HG02852 (cell line): ENCODE data around the gene PPP1R16B.
"Not testable (repeated sequence)": the region's sequence is repeated elsewhere in the genome, so short reads cannot be mapped to it uniquely, and the experiment has no call there.

Source experiments
- ATAC-seq: cut with Tn5 transposase; IDR thresholded peaks from one replicate; pipeline ENCODE4 v1.9.1; 2021; ENCODE audit warnings: mild to moderate bottlenecking, moderate library complexity; ENCODE audit not compliant: unreplicated experiment

The PPP1R16B gene

GRCh38 chr20:38843346-38843745 is 37.8 kb downstream of the PPP1R16B start:
- ATAC-seq: no peak

- ATAC-seq: no peak
Measured at GRCh38 chr20:38844963-38845362, 39.5 kb downstream of the PPP1R16B start.

GRCh38 chr20:38847840-38848239 is 42.3 kb downstream of the PPP1R16B start:
- ATAC-seq: no peak

- no peak for ATAC-seq
Measured at GRCh38 chr20:38853759-38854158, 48.3 kb downstream of the PPP1R16B start.

- ATAC-seq: no peak
Measured at GRCh38 chr20:38854654-38855066, 49.2 kb downstream of the PPP1R16B start.

GRCh38 chr20:38855356-38855755 is 49.9 kb downstream of the PPP1R16B start:
- ATAC-seq: no peak

GRCh38 chr20:38856570-38856969 is 51.1 kb downstream of the PPP1R16B start:
- ATAC-seq: no peak

GRCh38 chr20:38857703-38858102 is 52.2 kb downstream of the PPP1R16B start:
- ATAC-seq: no peak

GRCh38 chr20:38859070-38859690 is 53.7 kb downstream of the PPP1R16B start:
- peak; percentile 36 for ATAC-seq

- not testable (repeated sequence) for ATAC-seq
Measured at GRCh38 chr20:38859857-38860256, 54.4 kb downstream of the PPP1R16B start.

- no peak for ATAC-seq
Measured at GRCh38 chr20:38861071-38861401, 55.5 kb downstream of the PPP1R16B start.

GRCh38 chr20:38862226-38862625 is 56.7 kb downstream of the PPP1R16B start:
- ATAC-seq: no peak

GRCh38 chr20:38863024-38863851 is 57.7 kb downstream of the PPP1R16B start:
- peak; percentile 72 for ATAC-seq

- ATAC-seq: no peak
Measured at GRCh38 chr20:38864662-38865061, 59.2 kb downstream of the PPP1R16B start.

GRCh38 chr20:38866265-38867061 is 61.0 kb downstream of the PPP1R16B start:
- no peak for ATAC-seq

- ATAC-seq: no peak
Measured at GRCh38 chr20:38867062-38867359, 61.5 kb downstream of the PPP1R16B start.

GRCh38 chr20:38870733-38871559 is 65.4 kb downstream of the PPP1R16B start:
- ATAC-seq: no peak

GRCh38 chr20:38871560-38871953 is 66.1 kb downstream of the PPP1R16B start:
- no peak for ATAC-seq

- no peak for ATAC-seq
Measured at GRCh38 chr20:38872036-38872435, 66.5 kb downstream of the PPP1R16B start.

- ATAC-seq: peak; percentile 6
Measured at GRCh38 chr20:38872491-38873049, 67.1 kb downstream of the PPP1R16B start.
